Stimulated activated CD8-positive, alpha-beta memory T cell treated with anti-CD3 and anti-CD28 coated beads, Interleukin-15, amount 100 ng/mL, for 1 hour (primary cell): ENCODE measurements around the gene GTF2F2.
"Not testable (repeated sequence)": the region's sequence is repeated elsewhere in the genome, so short reads cannot be mapped to it uniquely, and the experiment has no call there.

Experiments used
- DNase-seq: peaks from one replicate; pipeline ENCODE4 v3.0.0-alpha.2; 2020; ENCODE audit warnings: low read depth

GTF2F2 gene

DNA sequence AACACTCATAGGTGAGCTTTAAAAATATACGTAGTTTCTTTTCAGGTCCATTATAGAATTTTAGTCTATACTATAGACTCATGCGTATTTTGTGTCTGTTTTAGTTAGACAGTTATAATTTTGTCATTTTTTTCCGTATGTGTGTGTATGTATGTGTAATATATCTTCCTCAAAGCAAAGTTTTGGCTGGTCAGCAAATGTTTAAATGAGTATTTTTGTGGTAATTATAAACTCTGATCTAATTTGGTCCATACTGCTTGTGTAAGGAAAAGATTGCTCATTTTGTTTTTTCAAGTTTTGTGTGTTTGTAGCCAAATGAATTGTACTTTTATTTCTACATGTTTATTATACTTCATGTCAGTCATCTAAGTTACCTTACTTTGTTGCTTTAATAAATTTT lies 60.0 kb downstream of the GTF2F2 start:
- DNase-seq: no peak

DNA sequence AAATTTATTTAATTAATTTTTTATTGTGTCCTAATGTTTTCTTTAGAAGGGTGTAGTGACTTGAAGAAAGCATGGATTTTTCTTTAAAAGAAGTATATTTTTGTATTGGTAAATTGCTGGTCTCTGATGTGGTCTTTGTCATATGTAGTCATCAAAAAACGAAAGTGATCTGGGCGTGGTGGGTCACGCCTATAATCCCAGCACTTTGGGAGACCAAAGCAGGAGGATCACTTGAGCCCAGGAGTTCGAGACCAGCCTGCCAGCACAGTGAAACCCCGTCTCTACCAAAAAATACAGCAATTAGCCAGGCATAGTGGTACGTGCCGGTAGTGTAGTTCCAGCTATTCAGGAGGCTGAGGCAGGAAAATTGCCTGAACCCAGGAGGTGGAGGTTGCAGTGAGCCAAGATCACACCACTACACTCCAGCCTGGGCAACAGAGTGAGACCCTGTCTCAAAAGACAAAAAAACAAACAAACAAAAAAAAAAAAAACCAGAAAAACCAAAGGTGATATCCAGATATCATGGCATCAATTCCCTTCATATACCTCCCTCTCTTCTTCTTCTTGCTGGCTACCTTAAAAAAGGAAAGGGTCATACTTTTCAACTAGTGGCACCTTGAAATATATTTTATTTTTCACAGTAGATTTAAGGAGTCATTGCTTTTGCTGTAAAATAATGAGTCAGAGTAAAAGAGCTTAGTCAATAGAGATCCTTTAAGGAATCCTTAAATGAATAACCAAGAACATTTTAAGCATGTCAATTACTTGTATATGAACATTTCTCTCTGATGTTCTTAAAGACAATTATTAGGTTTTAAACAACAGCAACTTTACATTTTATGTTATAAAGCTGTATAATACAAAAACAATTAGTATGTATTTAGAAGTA lies 60.6 kb downstream of the GTF2F2 start:
- no peak for DNase-seq

DNA sequence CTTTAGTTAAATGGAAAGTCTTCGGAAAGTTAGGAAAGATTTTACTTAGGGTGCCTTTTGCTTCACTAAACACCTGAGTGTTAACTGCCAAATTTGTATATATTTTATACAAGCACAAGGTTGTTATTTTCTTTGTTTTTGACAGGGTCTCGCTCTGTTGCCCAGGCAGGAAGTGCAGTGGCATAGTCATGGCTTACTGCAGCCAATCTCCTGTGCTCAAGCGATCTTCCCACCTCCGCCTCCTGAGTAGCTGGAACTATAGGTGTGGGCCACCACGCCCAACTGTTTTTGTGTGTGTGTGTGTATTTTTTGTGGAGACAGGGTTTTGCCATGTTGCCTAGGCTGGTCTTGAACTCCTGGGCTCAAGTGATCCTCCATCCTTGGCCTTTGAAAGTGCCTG lies 64.4 kb downstream of the GTF2F2 start:
- no peak for DNase-seq

- DNase-seq: no peak
Measured at GRCh38 chr13:45185286-45185685, 65.0 kb downstream of the GTF2F2 start.

DNA sequence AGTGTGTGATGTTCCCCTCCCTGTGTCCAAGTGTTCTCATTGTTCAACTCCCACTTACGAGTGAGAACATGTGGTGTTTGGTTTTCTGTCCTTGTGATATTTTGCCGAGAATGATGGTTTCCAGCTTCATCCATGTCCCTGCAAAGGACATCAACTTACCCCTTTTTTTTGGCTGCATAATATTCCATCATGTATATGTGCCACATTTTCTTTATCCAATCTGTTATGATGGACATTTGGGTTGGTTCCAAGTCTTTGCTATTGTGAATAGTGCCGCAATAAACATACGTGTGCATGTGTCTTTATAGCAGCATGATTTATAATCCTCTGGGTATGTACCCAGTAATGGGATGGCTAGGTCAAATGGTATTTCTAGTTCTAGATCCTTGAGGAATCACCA lies 68.8 kb downstream of the GTF2F2 start:
- DNase-seq: not testable (repeated sequence)

DNA sequence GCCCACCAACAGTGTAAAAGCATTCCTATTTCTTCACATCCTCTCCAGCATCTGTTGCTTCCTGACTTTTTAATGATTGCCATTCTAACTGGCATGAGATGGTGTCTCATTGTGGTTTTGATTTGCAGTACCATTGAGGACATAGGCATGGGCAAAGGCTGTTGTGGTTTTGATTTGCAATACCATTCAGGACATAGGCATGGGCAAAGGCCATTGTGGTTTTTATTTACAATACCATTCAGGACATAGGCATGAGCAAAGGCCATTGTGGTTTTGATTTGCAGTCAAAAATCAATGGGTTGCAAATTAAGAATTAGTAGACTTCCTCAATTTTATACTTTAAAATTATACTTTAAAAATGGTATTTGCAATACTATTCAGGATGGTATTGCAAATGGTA lies 69.2 kb downstream of the GTF2F2 start:
- not testable (repeated sequence) for DNase-seq

DNA sequence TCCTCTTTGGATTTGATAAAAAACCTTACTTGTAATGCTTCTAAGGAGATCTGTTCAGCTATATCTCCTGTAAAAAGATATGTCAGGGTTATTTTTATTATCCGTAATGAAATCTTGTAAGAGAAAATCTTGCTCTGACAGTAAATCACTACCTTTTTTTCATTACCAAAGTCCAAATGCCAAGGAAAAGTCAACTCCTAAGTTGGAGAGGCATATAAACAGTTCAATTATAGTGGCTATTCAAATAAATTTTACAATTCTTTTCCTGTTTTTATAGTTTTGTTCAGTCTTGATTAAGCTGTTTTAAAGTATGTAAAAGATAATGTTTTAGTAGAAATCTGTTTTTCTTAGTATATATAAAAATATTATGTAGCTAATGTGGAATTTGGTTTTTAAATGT lies 71.6 kb downstream of the GTF2F2 start:
- DNase-seq: no peak

DNA sequence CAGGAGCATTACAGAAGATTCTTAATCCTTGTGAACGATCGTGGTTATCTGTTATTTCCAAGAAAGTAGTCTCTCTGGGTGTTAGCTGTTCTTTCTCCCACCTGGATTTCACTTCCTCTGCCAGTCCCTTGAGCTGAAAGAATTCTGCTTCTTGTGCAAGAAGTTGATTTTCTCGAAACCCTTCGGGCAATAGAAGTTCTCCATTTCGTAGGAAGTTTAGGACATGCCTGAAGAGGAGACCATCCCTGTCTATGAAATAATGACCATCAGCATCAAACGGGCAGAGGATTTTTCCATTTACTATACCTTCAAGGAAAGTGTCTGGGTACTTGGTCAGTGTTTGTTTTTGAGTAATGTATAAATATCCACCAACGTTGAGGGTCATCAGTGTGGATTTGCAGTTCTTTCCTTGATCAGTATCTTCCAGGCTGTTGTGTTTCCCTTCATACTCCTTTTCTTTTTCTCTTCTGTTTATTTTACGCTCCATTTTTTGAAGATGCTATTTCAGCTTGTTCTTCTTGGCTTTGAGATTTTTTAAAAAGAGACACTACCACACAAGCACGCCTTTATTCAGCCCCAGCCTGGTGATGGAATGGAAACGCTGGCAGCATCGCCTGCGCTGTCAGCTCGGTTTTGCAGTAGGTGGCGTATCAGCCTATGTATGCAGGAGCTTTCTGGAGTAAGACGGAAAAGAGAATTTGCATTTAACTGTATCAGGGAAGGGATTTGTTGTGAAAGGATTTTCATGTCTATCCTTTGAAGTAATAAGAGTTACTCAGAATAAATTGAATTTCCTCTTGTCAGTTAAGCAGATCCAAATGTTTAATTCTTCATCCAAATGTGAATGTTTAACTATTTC lies 74.0 kb downstream of the GTF2F2 start:
- no peak for DNase-seq

GRCh38 chr13:45195421-45195820 lies 75.1 kb downstream of the GTF2F2 start:
- no peak for DNase-seq

DNA sequence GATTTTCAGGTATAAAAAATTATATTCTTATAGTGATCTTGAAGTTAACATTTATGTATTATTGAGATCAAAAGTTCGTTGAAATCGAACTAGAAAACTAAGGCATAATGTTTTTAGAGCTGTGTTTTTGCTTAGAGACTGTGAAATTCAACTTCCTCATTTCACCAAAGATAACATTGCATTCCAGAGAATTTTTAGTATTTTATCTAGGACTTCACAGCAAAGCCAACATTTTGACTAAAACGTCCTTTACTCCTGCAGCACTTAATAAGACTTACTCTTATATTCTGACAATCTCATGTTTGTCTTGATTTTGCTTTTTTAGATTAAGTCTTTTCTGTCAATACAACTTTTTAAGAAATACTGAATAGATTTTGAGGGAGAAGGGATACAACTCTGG lies 75.8 kb downstream of the GTF2F2 start:
- DNase-seq: no peak

- DNase-seq: no peak
Measured at GRCh38 chr13:45196622-45197021, 76.3 kb downstream of the GTF2F2 start.

DNA sequence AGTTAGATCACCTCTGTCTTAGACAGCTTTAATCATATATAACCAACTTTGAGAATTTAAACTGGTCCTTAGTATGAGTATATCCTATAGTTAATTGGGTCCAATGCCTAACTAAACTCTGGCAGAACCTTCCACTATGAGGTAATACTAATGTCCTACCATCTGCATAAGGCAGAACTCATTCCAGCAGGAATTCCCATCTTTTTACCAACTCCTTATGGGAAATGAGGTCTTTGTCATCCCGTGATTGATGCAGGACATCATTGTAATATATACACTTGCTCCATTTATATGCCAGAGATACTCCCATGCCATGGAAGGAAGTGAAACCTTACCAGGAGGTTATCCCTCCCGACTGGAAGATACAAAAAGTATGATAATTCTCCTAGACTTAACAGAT lies 77.7 kb downstream of the GTF2F2 start:
- no peak for DNase-seq

DNA sequence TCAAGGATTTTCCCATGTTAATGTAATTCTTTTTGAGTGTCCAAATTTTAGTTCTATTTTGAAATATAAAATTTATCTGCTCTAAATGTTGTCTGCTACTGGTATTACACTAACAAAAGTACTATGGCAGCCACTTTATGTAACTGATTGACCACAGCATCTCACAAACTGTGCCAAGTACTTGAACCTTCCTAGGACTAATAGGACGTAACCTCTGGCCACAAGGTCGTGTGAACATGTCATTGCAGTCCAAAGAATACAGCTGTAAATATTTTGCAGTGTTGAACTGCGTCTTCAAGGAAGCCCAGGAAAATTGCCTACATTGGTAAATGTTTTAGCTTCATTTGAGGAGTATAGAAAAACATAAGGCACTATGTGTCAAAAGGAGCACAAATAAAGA lies 78.6 kb downstream of the GTF2F2 start:
- DNase-seq: no peak

DNA sequence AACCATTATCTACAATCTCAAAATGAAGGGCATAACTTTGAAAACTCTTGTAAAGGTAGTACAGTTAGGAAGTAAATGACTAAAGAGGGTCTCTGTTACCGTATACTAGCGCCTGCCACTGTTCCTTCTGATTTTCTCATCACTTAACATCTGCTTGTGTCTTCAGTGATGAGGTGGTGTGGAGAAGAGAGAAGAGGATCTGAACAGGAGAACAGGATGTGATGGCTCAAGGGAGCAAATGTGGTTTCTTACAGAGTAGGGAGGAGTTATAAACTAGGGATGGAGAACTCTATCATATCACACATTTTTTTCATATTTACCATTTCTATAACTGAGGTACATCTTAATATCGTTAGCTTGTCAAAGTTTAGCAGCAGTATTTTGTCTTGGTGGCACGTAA lies 79.4 kb downstream of the GTF2F2 start:
- DNase-seq: no peak

DNA sequence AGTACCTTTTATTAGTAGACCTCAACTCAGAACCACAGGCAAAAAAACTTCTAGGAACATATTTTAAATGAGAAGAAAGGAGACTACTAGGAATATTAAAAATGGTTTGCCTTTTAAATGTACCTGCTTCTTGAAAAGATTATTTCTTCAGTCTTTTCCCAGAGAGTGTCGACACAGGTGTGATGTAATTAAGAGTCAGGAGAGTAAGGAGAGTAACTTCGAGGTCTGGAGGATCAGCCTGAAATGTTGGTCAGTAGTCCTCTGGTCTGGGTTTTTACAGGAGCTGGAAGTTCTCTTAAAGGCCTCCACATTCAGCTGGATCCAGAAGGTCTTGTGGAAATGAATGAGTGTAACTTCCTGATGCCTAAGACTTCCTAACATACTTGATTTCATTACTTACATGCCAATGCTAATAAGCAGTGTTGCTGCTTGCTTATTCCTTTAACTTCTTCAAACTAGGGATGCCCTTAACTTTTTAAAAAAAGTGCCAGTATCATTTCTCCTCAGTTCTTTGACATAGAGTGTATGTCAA lies 80.5 kb downstream of the GTF2F2 start, which contains the start of gene KCTD4:
KCTD4 (minus strand) TSS at position 345 of the 532 bp plus-strand sequence. CDS start 6,478 bp downstream, outside the sequence.
- no peak for DNase-seq

DNA sequence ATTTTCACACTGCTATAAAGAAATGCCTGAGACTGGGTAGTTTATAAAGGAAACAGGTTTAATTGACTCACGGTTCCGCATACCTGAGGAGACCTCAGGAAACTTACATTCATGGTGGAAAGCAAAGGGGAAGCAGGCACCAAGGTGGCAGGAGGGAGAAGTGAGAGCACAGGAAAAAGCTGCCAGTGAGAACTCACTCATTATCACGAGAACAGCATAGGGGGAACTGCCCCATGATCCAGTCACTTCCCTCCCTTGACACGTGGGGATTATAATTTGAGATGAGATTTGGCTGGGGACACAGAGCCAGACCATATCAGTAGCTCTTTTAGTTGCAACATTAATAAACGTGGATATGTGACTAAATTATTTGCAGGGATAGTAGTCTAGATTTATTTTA lies 84.8 kb downstream of the GTF2F2 start:
- DNase-seq: no peak

DNA sequence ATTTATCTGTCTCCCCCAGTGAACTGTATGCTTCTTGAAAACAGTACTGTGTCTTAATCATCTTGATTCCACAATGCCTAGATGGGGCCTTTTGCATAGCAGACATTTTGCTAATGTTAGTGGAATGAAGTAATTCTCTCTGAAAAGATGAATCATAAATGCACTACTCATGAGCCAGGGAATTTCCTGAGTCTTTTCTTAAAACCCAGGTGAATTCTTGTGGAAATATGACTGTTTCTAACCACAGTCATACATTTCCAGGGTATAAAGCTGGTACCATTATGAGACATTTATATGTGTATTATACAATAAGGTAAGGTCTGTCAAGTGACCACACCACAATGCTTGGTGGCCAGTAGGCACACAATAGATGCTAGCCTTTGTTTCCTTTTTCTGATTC lies 86.0 kb downstream of the GTF2F2 start:
- DNase-seq: no peak

DNA sequence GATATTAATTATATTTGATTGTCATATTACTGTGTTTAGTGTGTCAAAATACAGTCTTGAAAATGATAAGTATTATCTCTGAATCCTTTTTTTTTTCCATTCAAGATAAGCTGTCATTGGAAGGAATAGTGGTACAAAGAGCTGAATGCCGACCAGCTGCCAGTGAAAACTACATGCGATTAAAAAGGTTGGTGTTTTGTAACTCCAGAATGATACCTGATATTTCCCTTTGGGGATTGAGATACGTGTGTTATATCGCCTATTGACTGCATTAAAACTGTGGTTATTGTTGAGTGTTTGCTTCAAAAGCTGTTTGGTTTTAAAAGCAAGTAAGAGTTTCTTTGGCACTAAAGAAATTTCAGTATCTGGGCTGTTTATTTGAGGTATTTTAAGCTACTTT lies 87.0 kb downstream of the GTF2F2 start:
- no peak for DNase-seq

DNA sequence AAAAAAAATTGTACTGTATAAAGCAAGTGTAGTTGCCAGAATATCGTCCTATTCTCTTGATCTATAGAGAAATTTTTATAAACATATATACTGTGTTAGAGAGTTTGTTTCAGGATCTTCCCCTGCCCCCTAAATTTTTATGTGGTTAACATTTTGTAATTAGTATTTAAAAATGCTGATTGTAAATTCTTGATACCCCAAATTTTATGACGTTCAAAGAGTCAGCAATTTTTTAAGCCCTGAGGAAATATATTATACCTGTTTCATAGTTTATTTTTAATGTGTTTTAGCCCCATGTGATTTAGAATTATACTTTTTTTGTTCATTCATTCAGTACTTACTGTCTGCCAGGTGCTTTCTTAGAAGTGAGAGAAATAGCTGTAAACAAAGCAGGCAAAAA lies 87.8 kb downstream of the GTF2F2 start:
- DNase-seq: no peak

DNA sequence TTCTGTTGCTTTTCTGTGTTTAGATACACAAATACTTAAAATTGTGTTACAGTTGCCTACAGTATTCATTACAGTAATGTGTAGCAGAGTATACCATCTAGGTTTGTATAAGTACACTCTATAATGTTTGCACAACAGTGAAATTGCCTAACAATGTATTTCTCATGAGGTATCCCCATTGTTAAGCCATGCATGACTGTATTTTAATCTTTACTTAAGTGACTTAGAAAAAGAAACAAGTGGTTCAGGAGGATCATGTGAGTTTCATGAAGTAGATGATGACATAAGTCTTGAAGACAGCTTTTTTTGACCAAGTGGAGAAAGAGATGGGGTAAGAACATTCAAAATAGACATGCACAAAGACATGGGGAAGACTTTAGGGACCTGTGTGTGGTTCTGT lies 88.9 kb downstream of the GTF2F2 start:
- DNase-seq: no peak

DNA sequence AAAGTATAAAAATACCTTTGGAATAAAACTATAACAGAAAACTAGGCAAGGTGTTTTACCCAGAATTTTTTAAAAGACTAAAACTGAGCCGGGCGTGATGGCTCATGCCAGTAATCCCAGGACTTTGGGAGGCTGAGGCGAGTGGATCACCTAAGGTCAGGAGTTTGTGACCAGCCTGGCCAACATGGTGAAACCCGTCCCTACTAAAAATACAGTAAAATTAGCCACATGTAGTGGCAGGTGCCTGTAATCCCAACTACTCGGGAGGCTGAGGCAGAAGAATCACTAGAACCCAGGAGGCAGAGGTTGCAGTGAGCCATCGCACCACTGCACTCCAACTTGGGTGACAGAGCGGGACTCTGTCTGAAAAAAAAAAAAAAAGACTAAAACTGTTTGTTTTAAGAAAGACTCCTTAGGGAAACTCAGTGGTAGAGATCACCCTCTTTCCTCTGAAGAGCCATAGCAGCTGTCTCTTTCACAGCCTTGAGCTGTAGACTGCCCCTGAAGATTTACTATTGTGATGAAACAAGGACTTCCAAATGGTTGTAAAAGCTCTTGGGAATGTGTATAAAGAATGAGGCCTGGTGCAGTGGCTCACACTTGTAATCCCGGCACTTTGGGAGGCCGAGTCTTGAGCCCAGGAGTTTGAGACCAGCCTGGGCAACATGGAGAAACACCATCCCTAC lies 95.2 kb downstream of the GTF2F2 start:
- no peak for DNase-seq

GRCh38 chr13:45216193-45216592 lies 95.9 kb downstream of the GTF2F2 start:
- DNase-seq: no peak
